CD8-positive, alpha-beta memory T cell (primary cell): ENCODE measurements around the gene SBK1. TPM values are rescaled to one million over a fixed set of nuclear protein-coding genes. Genes with fewer than 3 reads are reported as not detected.
"Not testable (repeated sequence)": the region's sequence is repeated elsewhere in the genome, so short reads cannot be mapped to it uniquely, and the experiment has no call there.

Experiments
- CTCF ChIA-PET: fragments of 350-600 bp; sonication (Branson Sonifier 250); formaldehyde crosslinking; loops from one replicate; lab custom pipeline; 2021; ENCODE audit warnings: antibody characterized with exemption; lab: Charles Lee
- POLR2A ChIA-PET: fragments of 350-600 bp; sonication (Branson Sonifier 250); formaldehyde crosslinking; loops from one replicate; lab custom pipeline; 2021; ENCODE audit warnings: antibody characterized with exemption; lab: Charles Lee
- DNase-seq, 5 donors: peaks; one replicate each; pipeline versions ENCODE4 v3.0.0 to v3.0.0-alpha.2; 2020 to 2022; ENCODE audit warnings: mixed read lengths in 1 of 5
- H3K27ac ChIP-seq: one replicate; pipeline ENCODE4 v1.7.0; 2013; ENCODE audit warnings: low read depth, mild to moderate bottlenecking, low read length, moderate library complexity
- H3K27me3 ChIP-seq: 2 replicates; pipeline ENCODE4 v1.7.0; 2013; ENCODE audit warnings: low read length, mild to moderate bottlenecking; ENCODE audit not compliant: insufficient read depth, poor library complexity, severe bottlenecking
- H3K36me3 ChIP-seq: 2 replicates; pipeline ENCODE4 v1.7.0; 2013; ENCODE audit warnings: mild to moderate bottlenecking, low read length, moderate library complexity; ENCODE audit not compliant: insufficient read depth
- H3K4me1 ChIP-seq: 2 replicates; pipeline ENCODE4 v1.7.0; 2013; ENCODE audit warnings: mild to moderate bottlenecking, low read length, moderate library complexity; ENCODE audit not compliant: insufficient read depth
- H3K4me3 ChIP-seq: 2 replicates; pipeline ENCODE4 v1.7.0; 2013; ENCODE audit warnings: mild to moderate bottlenecking, low read length
- H3K9me3 ChIP-seq: 2 replicates; pipeline ENCODE4 v1.7.0; 2013; ENCODE audit warnings: mild to moderate bottlenecking, low read length
- H3K27ac Mint-ChIP-seq, 8 donors: one replicate each; pipeline ENCODE4 v1.8.0; 2020 to 2021; ENCODE audit warnings: mixed read lengths in 8 of 8, mild to moderate bottlenecking in 6 of 8, inconsistent platforms in 3 of 8, moderate library complexity in 3 of 8
- H3K27me3 Mint-ChIP-seq, 2 donors: one replicate each; pipeline ENCODE4 v1.8.0; 2020 to 2021; ENCODE audit warnings: mixed read lengths in 2 of 2, mild to moderate bottlenecking in 1 of 2, moderate library complexity in 1 of 2
- H3K36me3 Mint-ChIP-seq, 3 donors: one replicate each; pipeline ENCODE4 v1.8.0; 2020 to 2021; ENCODE audit warnings: mixed read lengths in 3 of 3, inconsistent platforms in 1 of 3, mild to moderate bottlenecking in 1 of 3
- H3K4me1 Mint-ChIP-seq, 3 donors: one replicate each; pipeline ENCODE4 v1.8.0; 2020 to 2021; ENCODE audit warnings: mixed read lengths in 3 of 3, inconsistent platforms in 1 of 3, mild to moderate bottlenecking in 1 of 3
- H3K4me3 Mint-ChIP-seq, 7 donors: one replicate each; pipeline ENCODE4 v1.8.0; 2020 to 2021; ENCODE audit warnings: mixed read lengths in 7 of 7, mild to moderate bottlenecking in 6 of 7, moderate library complexity in 4 of 7, inconsistent platforms in 2 of 7
- H3K9me3 Mint-ChIP-seq, 5 donors: one replicate each; pipeline ENCODE4 v1.8.0; 2020 to 2022; ENCODE audit warnings: mixed read lengths in 5 of 5, mild to moderate bottlenecking in 3 of 5, moderate library complexity in 2 of 5, inconsistent platforms in 1 of 5
- polyA plus RNA-seq: library from polyadenylated mRNA; unstranded; fragments of 300-500 nt; fragmentation: Illumina TruSeq; gene quantifications from one replicate; pipeline ENCODE4 v1.2.3, GENCODE V29; 2021
- total RNA-seq, 2 experiments: library from RNA; stranded (reverse); gene quantifications; one replicate each; pipeline ENCODE4 v1.2.3, GENCODE V29; 2021

SBK1 gene
- total and polyA plus RNA-seq, 3 experiments from 2014 or later = 3.9 to 20.3 (median 4.1) TPM

GRCh38 chr16:28336940-28337710, 44.8 kb downstream of the SBK1 start:
- H3K4me1 ChIP-seq, CTCF ChIA-PET, H3K4me3 Mint-ChIP-seq, H3K4me3 ChIP-seq, H3K9me3 ChIP-seq, H3K36me3 ChIP-seq, H3K9me3 Mint-ChIP-seq, H3K27me3 ChIP-seq, H3K27ac ChIP-seq, DNase-seq, H3K27ac Mint-ChIP-seq, H3K27me3 Mint-ChIP-seq, H3K4me1 Mint-ChIP-seq, POLR2A ChIA-PET, H3K36me3 Mint-ChIP-seq: not testable (repeated sequence)

DNA sequence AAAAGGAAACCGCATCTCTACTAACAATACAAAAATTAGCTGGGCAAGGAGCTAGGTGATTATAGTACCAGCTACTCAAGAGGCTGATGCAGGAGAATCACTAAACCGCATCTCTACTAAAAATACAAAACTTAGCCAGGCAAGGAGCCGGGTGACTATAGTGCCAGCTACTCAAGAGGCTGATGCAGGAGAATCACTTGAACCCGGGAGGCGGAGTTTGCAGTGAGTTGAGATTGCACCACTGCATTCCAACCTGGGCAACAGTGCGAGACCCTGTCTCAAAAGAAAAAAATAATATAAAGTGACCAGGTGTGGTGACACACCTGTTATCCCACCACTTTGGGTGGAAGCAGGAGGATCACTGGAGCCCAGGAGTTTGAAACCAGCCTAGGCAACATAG, 45.9 kb downstream of the SBK1 start:
- H3K9me3 Mint-ChIP-seq, DNase-seq, H3K4me3 Mint-ChIP-seq, H3K36me3 ChIP-seq, H3K9me3 ChIP-seq, H3K27ac ChIP-seq, H3K4me1 ChIP-seq, H3K4me3 ChIP-seq, H3K27me3 Mint-ChIP-seq, POLR2A ChIA-PET, CTCF ChIA-PET, H3K27me3 ChIP-seq, H3K36me3 Mint-ChIP-seq, H3K4me1 Mint-ChIP-seq, H3K27ac Mint-ChIP-seq: not testable (repeated sequence)

- H3K4me1 Mint-ChIP-seq, DNase-seq, H3K4me3 ChIP-seq, H3K36me3 Mint-ChIP-seq, H3K27me3 Mint-ChIP-seq, CTCF ChIA-PET, H3K4me3 Mint-ChIP-seq, H3K27ac Mint-ChIP-seq, H3K9me3 ChIP-seq, H3K9me3 Mint-ChIP-seq, H3K36me3 ChIP-seq, POLR2A ChIA-PET, H3K4me1 ChIP-seq, H3K27me3 ChIP-seq, H3K27ac ChIP-seq: not testable (repeated sequence)
These were observed 70.3 kb downstream of the SBK1 start for GRCh38 chr16:28362600-28362999.

DNA sequence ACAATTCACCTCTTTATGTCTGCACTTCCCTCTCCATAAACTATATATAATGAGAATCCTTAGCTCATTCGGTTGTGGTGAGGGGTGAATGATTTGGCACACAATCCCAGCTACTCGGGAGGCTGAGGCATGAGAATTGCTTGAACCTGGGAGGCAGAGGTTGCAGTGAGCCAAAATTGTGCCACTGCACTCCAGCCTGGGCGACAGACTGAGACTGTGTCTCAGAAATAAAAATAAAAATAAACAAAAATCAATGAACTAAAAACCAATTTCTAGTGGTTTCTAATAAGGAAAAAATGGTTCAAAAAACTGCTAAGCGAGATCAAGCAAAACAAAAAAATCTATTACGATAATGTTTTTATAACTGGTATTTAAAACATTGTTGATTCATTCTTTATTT, 71.1 kb downstream of the SBK1 start, which contains the start of gene NPIPB6:
Gene NPIPB6, minus strand, starts transcription at position 101 of the 400 bp plus-strand sequence. CDS start 686 bp downstream, outside the sequence.
- H3K4me3 ChIP-seq, H3K9me3 ChIP-seq, CTCF ChIA-PET, H3K27ac ChIP-seq, H3K27me3 ChIP-seq, POLR2A ChIA-PET, H3K36me3 Mint-ChIP-seq, H3K27ac Mint-ChIP-seq, DNase-seq, H3K27me3 Mint-ChIP-seq, H3K4me1 ChIP-seq, H3K4me1 Mint-ChIP-seq, H3K36me3 ChIP-seq, H3K9me3 Mint-ChIP-seq, H3K4me3 Mint-ChIP-seq: not testable (repeated sequence)

DNA sequence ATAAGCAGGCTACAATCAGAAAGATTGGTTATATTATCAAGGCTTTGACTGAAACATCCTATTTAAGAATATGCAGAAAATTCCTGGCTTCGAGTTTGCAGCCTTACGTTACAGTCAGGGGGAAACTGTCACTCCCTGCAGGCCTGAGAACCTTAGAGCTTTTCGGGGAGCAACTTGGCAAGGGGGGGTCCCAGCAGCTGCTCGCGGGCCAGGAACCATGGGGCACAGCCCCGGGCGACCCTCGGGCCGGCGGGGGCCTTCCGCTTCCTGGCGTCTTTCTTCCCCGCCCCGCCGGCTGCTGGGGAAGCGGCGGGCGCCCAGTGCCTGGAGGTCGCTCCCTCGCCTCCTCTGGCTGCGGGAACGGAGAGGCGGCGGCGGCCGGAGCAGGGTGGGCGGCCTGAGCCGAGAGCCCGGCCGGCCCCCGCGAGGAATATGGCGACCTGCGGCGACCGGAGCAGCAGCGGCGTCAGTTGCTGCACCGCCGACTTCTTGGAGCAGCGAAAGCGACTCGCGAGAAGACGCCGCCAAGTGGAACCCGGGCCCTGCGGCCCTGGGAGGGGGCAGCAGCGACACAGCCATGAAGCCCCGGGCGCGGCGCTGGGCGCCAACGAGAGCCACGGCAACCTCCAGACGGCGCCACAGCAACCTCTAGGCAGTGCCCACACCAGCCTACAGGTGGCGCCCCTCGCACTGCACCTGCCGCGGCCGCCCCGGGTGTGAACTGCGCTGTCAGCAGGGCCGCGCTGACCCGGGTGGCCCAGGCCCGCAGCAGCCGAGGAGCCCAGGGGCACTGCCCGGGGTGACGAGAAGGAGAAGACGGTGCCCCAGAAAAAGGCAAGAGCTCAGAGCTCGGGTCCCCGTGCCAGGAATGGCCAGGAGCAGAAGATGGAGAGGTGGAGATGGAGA, 72.2 kb downstream of the SBK1 start:
- peak in 3 of 5 donors; percentile 2 to 31 (median 30) for DNase-seq
- H3K36me3 Mint-ChIP-seq, H3K9me3 ChIP-seq, H3K27ac ChIP-seq, H3K27me3 Mint-ChIP-seq, CTCF ChIA-PET, H3K4me3 ChIP-seq, H3K9me3 Mint-ChIP-seq, H3K27ac Mint-ChIP-seq, H3K4me3 Mint-ChIP-seq, H3K4me1 Mint-ChIP-seq, H3K4me1 ChIP-seq, H3K36me3 ChIP-seq, H3K27me3 ChIP-seq, POLR2A ChIA-PET: not testable (repeated sequence)

- DNase-seq, CTCF ChIA-PET, H3K27me3 Mint-ChIP-seq, H3K27ac Mint-ChIP-seq, H3K36me3 Mint-ChIP-seq, H3K9me3 ChIP-seq, H3K27me3 ChIP-seq, POLR2A ChIA-PET, H3K4me3 ChIP-seq, H3K9me3 Mint-ChIP-seq, H3K36me3 ChIP-seq, H3K27ac ChIP-seq, H3K4me3 Mint-ChIP-seq, H3K4me1 ChIP-seq, H3K4me1 Mint-ChIP-seq: not testable (repeated sequence)
These were observed 75.6 kb downstream of the SBK1 start for GRCh38 chr16:28367926-28368325.

Other genes with a start within 250 kb of the SBK1 start
- under 1 TPM in 1 of 2 experiments, not detected in 1; 0.18 TPM for gene GSG1L, start 228.8 kb upstream of the SBK1 start, total RNA-seq
- not detected for gene GSG1L, start 228.8 kb upstream of the SBK1 start, polyA plus RNA-seq
- 100 to 1,000 TPM; 228 to 234 TPM for gene XPO6, start 80.6 kb upstream of the SBK1 start, total RNA-seq
- 96.8 TPM for gene XPO6, start 80.6 kb upstream of the SBK1 start, polyA plus RNA-seq
- 1 to 10 TPM in 1 of 2 experiments, not detected in 1; 1.1 TPM for gene NPIPB6, start 71.0 kb downstream of the SBK1 start, total RNA-seq
- gene NPIPB6, start 71.0 kb downstream of the SBK1 start, polyA plus RNA-seq = 0.28 TPM
- gene EIF3CL, start 111.3 kb downstream of the SBK1 start, total RNA-seq = 10 to 100 TPM; 55.0 to 66.5 TPM
- gene EIF3CL, start 111.3 kb downstream of the SBK1 start, polyA plus RNA-seq = 30.8 TPM
- not detected for gene NPIPB7, start 179.8 kb downstream of the SBK1 start, total RNA-seq
- not detected for gene NPIPB7, start 179.8 kb downstream of the SBK1 start, polyA plus RNA-seq
- gene CLN3, start 199.5 kb downstream of the SBK1 start, total RNA-seq = 10 to 100 TPM; 32.5 to 38.2 TPM
- 36.1 TPM for gene CLN3, start 199.5 kb downstream of the SBK1 start, polyA plus RNA-seq
- gene APOBR, start 202.1 kb downstream of the SBK1 start, total RNA-seq = 1 to 10 TPM; 7.7 to 8.0 TPM
- gene APOBR, start 202.1 kb downstream of the SBK1 start, polyA plus RNA-seq = 4.9 TPM
- not detected for gene IL27, start 214.3 kb downstream of the SBK1 start, total RNA-seq
- gene IL27, start 214.3 kb downstream of the SBK1 start, polyA plus RNA-seq = not detected
- gene NUPR1, start 246.4 kb downstream of the SBK1 start, total RNA-seq = not detected
- gene NUPR1, start 246.4 kb downstream of the SBK1 start, polyA plus RNA-seq = not detected